SU-DHL-6 (cell line): ENCODE measurements around the gene SLC7A8.

Experiments
- CTCF ChIP-seq: fragments of 200-600 bp; sonication (generic); IDR thresholded peaks from one replicate; pipeline ENCODE4 v1.5.1; 2017; ENCODE audit warnings: antibody characterized with exemption, mild to moderate bottlenecking, low read length, moderate library complexity; ENCODE audit not compliant: insufficient read depth, poor library complexity, severe bottlenecking
- EZH2phosphoT487 ChIP-seq: fragments of 200-600 bp; sonication (generic), shearing (Covaris generic); conservative IDR thresholded peaks from 2 replicates; pipeline ENCODE4 v1.6.1; 2018; ENCODE audit warnings: mild to moderate bottlenecking, antibody characterized with exemption, low read length, moderate library complexity, mixed read lengths

GRCh38 chr14:23158779-23159178 lies 24.7 kb downstream of the SLC7A8 start:
- TF ChIP-seq CTCF (no peak), EZH2phosphoT487 (no peak)
